Fibroblast of lung (primary cell): ENCODE data around the gene MISP3.

ENCODE experiments used
- EZH2 ChIP-seq: IDR thresholded peaks from 2 replicates; pipeline ENCODE4 v1.5.1; 2012; ENCODE audit warnings: low read length, control low read depth, mild to moderate bottlenecking; ENCODE audit errors: missing control alignments
- TF ChIP-seq, protein P1 (sequence below), 2 donors: IDR thresholded peaks in 1 of 2; conservative IDR thresholded peaks in 1 of 2; 1 replicate in 1 of 2; 2 replicates in 1 of 2; pipeline ENCODE4 v1.5.1; 2011 to 2012; ENCODE audit warnings: low read length in 2 of 2, control low read depth in 1 of 2, inconsistent platforms in 1 of 2, low read depth in 1 of 2, mild to moderate bottlenecking in 1 of 2

DNA sequence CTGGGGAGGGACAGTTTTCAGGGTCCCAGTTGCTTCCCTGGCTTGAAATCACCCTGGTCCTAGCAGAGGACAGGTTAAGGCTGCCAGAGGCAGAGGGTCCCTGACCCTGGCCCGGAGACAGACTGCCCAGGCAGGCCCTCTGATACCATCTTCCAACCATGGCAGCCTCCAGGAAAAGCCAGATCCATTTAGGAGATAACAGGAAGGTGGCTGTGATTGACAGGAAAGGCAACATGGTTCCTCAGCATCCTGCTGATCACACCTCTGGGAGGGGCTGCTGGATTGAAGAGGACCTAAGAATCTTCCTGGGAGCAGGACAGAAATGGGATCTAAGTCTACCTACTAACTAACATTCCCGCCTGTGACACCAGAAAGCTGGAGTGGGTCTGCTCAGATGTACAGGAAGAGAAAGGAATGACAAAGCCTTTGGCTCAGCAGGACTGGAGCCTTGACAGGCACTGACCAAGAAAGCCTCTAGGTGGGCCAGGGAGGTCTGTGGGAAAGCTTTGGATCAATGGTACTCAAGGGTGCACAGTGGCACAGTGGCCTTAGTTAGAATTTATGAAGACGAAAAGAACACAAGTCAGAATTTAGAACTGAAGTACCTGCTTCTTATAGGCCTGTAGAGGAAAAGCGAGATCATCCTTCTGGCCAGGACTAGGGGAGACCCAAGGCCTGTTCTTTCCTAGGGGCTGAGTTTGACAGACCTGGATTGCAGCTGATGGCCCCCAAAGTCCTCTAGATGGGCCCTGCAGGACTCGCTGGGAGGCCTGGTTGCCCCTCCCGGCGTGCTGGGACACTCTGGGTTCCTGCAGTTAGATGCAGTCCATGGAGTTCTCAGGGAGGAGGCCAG lies 47.3 kb downstream of the MISP3 start:
- TF ChIP-seq, protein P1, sequence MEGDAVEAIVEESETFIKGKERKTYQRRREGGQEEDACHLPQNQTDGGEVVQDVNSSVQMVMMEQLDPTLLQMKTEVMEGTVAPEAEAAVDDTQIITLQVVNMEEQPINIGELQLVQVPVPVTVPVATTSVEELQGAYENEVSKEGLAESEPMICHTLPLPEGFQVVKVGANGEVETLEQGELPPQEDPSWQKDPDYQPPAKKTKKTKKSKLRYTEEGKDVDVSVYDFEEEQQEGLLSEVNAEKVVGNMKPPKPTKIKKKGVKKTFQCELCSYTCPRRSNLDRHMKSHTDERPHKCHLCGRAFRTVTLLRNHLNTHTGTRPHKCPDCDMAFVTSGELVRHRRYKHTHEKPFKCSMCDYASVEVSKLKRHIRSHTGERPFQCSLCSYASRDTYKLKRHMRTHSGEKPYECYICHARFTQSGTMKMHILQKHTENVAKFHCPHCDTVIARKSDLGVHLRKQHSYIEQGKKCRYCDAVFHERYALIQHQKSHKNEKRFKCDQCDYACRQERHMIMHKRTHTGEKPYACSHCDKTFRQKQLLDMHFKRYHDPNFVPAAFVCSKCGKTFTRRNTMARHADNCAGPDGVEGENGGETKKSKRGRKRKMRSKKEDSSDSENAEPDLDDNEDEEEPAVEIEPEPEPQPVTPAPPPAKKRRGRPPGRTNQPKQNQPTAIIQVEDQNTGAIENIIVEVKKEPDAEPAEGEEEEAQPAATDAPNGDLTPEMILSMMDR (conservative IDR thresholded peaks at IDR 0.05 in 1 of 2, IDR thresholded peaks at IDR 0.05 in 1 of 2; ENCODE audit: low read depth in 1 of 2, low read length in 2 of 2), result no peak
- TF ChIP-seq EZH2, result no peak
